HepG2 (cell line): ENCODE measurements around the gene RHOT2. TPM values are rescaled to one million over a fixed set of nuclear protein-coding genes. Genes with fewer than 3 reads are reported as not detected.

Experiments used
- ARNT ChIP-seq: fragments of 450-650 bp; IDR thresholded peaks from 2 replicates; pipeline ENCODE4 v1.6.1; 2017
- ELF4 ChIP-seq: sonication (generic); formaldehyde crosslinking; IDR thresholded peaks from 2 replicates; pipeline ENCODE4 v1.5.0; 2020; ENCODE audit warnings: missing genetic modification reagents, mild to moderate bottlenecking, moderate library complexity, borderline replicate concordance
- HNRNPLL ChIP-seq: fragments of 200-400 bp; formaldehyde crosslinking; IDR thresholded peaks from 2 replicates; pipeline ENCODE4 v1.6.1; 2017; ENCODE audit warnings: mild to moderate bottlenecking, low read depth, low read length; ENCODE audit not compliant: poor library complexity, severe bottlenecking
- HNRNPUL1 ChIP-seq: fragments of 200-400 bp; formaldehyde crosslinking; IDR thresholded peaks from 2 replicates; pipeline ENCODE4 v1.6.1; 2017; ENCODE audit warnings: low read depth, mild to moderate bottlenecking, low read length, moderate library complexity
- MIER2 ChIP-seq: IDR thresholded peaks from 2 replicates; pipeline ENCODE4 v1.6.1; 2016; ENCODE audit warnings: missing biosample characterization, missing genetic modification reagents
- NCOA1 ChIP-seq: sonication (generic); formaldehyde crosslinking; IDR thresholded peaks from 2 replicates; pipeline ENCODE4 v1.9.0; 2021; ENCODE audit warnings: missing genetic modification reagents
- NFKB2 ChIP-seq: sonication (generic); formaldehyde crosslinking; IDR thresholded peaks from 2 replicates; pipeline ENCODE4 v1.4.0; 2020; ENCODE audit warnings: missing genetic modification reagents, borderline replicate concordance
- REL ChIP-seq: sonication (generic); formaldehyde crosslinking; conservative IDR thresholded peaks from 2 replicates; pipeline ENCODE4 v1.8.0; 2022; ENCODE audit warnings: mild to moderate bottlenecking, missing genetic modification reagents, moderate library complexity
- SATB2 ChIP-seq: sonication (generic); formaldehyde crosslinking; IDR thresholded peaks from 2 replicates; pipeline ENCODE4 v1.5.0; 2020; ENCODE audit warnings: missing genetic modification reagents
- SMARCE1 ChIP-seq: fragments of 450-650 bp; IDR thresholded peaks from 2 replicates; pipeline ENCODE4 v1.6.1; 2017; ENCODE audit warnings: borderline replicate concordance
- TAF15 ChIP-seq: fragments of 200-400 bp; formaldehyde crosslinking; IDR thresholded peaks from one replicate; pipeline ENCODE4 v1.6.1; 2018; ENCODE audit warnings: mild to moderate bottlenecking, low read depth, low read length; ENCODE audit not compliant: poor library complexity, severe bottlenecking
- ZBTB38 ChIP-seq: sonication (generic); formaldehyde crosslinking; IDR thresholded peaks from 2 replicates; pipeline ENCODE4 v1.5.1; 2020; ENCODE audit warnings: mild to moderate bottlenecking, missing genetic modification reagents
- ZNF207 ChIP-seq: fragments of 450-650 bp; IDR thresholded peaks from 2 replicates; pipeline ENCODE4 v1.6.1; 2016; ENCODE audit warnings: antibody characterized with exemption, borderline replicate concordance
- ZNF225 ChIP-seq: sonication (generic); formaldehyde crosslinking; IDR thresholded peaks from 2 replicates; pipeline ENCODE4 v1.4.0; 2020; ENCODE audit warnings: mild to moderate bottlenecking, missing genetic modification reagents
- ZNF431 ChIP-seq: sonication (generic); formaldehyde crosslinking; IDR thresholded peaks from 2 replicates; pipeline ENCODE4 v1.9.0; 2022; ENCODE audit warnings: missing genetic modification reagents, low read depth, mild to moderate bottlenecking, borderline replicate concordance
- ZNF558 ChIP-seq: sonication (generic); formaldehyde crosslinking; IDR thresholded peaks from 2 replicates; pipeline ENCODE4 v1.9.0; 2022; ENCODE audit warnings: mild to moderate bottlenecking, missing genetic modification reagents, borderline replicate concordance
- ZNF589 ChIP-seq: sonication (generic); formaldehyde crosslinking; conservative IDR thresholded peaks from 2 replicates; pipeline ENCODE4 v1.8.0; 2022; ENCODE audit warnings: mild to moderate bottlenecking, moderate library complexity, missing genetic modification reagents
- polyA plus RNA-seq, 8 experiments: library from polyadenylated mRNA; depleted of rRNA in 3 of 8; stranded (reverse) in 7 of 8; unstranded in 1 of 8; fragments of >200 nt; fragmentation: Illumina TruSeq in 4 of 8; extraction: Trizol in 4 of 8; gene quantifications; 2 replicates each; pipeline versions ENCODE4 v1.2.1 to v1.2.3, GENCODE V29; 2011 to 2016; ENCODE audit warnings: low read depth in 4 of 8, missing spikeins in 1 of 8, mixed read lengths in 1 of 8; ENCODE audit not compliant: insufficient read depth in 1 of 8
- total RNA-seq, 5 experiments: library from RNA; depleted of rRNA; stranded (reverse); fragments of >200 nt; fragmentation: Illumina TruSeq; extraction: Trizol; gene quantifications; 2 replicates each; pipeline ENCODE4 v1.2.3, GENCODE V29; 2016; ENCODE audit warnings: low read depth in 1 of 5
- TF ChIP-seq, protein P1 (sequence below): sonication (generic); formaldehyde crosslinking; IDR thresholded peaks from 2 replicates; pipeline ENCODE4 v1.4.0; 2020; ENCODE audit warnings: missing genetic modification reagents
- TF ChIP-seq, protein P2 (sequence below): sonication (generic); formaldehyde crosslinking; IDR thresholded peaks from 2 replicates; pipeline ENCODE4 v1.5.1; 2020; ENCODE audit warnings: mild to moderate bottlenecking, missing genetic modification reagents, moderate library complexity
- TF ChIP-seq, protein P3 (sequence below): sonication (generic); formaldehyde crosslinking; IDR thresholded peaks from 2 replicates; pipeline ENCODE4 v1.4.0; 2020; ENCODE audit warnings: missing genetic modification reagents

Gene RHOT2
- total and polyA plus RNA-seq, 2 of the 13 experiments (the other 11 are each of a cell fraction or from before 2014, with no cell fraction given): 63.6 to 76.9 TPM

DNA sequence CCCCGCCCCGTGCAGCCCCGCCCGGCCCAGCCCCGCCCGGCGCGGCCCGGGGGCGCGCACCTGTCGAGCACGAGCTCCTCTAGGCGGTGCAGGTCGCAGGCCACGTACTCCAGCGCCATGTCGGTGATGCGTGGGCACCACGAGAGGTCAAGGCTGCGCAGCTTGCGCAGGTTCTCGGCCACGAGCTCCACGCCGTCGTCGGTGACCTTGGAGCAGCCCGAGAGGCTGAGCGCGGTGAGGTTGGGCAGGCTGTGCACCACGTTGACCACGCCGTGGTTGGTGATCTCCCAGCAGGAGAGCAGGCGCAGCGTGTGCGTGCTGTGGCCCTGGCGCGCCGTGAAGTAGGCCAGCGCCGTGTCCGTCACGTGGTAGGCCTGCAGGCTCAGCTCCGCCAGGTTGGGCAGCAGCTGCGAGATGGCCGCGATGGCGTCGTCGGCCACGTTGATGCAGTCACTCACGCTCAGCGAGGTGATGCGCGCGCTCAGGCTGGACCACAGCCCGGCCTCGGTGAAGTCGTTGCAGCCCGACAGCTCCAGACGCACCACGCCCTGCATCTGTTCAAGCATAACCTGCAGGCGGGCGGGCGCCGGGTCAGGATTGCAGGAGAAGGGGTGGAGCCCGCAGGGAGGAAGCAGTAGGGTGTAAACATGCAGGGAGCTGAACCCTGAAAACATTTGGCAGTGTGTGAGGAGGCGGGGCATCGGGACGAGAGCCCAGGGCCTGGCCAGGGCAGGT lies 27.6 kb downstream of the RHOT2 start (continued):
- TF ChIP-seq, protein P1, sequence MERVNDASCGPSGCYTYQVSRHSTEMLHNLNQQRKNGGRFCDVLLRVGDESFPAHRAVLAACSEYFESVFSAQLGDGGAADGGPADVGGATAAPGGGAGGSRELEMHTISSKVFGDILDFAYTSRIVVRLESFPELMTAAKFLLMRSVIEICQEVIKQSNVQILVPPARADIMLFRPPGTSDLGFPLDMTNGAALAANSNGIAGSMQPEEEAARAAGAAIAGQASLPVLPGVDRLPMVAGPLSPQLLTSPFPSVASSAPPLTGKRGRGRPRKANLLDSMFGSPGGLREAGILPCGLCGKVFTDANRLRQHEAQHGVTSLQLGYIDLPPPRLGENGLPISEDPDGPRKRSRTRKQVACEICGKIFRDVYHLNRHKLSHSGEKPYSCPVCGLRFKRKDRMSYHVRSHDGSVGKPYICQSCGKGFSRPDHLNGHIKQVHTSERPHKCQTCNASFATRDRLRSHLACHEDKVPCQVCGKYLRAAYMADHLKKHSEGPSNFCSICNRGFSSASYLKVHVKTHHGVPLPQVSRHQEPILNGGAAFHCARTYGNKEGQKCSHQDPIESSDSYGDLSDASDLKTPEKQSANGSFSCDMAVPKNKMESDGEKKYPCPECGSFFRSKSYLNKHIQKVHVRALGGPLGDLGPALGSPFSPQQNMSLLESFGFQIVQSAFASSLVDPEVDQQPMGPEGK (CRISPR knock-in tag): peak; percentile 30; the same call in 1 of the 2 replicates
- TF ChIP-seq ZNF558 (CRISPR knock-in tag): peak; percentile 66; the same call in 1 of the 2 replicates
- TF ChIP-seq NFKB2 (CRISPR knock-in tag): peak; percentile 59; the same call in 1 of the 2 replicates
- peak; percentile 85; the same call in 1 of the 2 replicates for TF ChIP-seq ZNF589
- 0 out of 2 replicates have a peak, but pooled peaks have one; percentile 61 for TF ChIP-seq REL (CRISPR knock-in tag)
- peak; percentile 75 for TF ChIP-seq ZBTB38 (CRISPR knock-in tag)
- no peak for TF ChIP-seq ZNF207
- TF ChIP-seq HNRNPUL1: no peak
- peak; percentile 60; the same call in 1 of the 2 replicates for TF ChIP-seq ZNF225 (CRISPR knock-in tag)
- no peak for TF ChIP-seq ELF4 (CRISPR knock-in tag)
- no peak for TF ChIP-seq SATB2 (CRISPR knock-in tag)
- TF ChIP-seq TAF15: no peak
- TF ChIP-seq, protein P2, sequence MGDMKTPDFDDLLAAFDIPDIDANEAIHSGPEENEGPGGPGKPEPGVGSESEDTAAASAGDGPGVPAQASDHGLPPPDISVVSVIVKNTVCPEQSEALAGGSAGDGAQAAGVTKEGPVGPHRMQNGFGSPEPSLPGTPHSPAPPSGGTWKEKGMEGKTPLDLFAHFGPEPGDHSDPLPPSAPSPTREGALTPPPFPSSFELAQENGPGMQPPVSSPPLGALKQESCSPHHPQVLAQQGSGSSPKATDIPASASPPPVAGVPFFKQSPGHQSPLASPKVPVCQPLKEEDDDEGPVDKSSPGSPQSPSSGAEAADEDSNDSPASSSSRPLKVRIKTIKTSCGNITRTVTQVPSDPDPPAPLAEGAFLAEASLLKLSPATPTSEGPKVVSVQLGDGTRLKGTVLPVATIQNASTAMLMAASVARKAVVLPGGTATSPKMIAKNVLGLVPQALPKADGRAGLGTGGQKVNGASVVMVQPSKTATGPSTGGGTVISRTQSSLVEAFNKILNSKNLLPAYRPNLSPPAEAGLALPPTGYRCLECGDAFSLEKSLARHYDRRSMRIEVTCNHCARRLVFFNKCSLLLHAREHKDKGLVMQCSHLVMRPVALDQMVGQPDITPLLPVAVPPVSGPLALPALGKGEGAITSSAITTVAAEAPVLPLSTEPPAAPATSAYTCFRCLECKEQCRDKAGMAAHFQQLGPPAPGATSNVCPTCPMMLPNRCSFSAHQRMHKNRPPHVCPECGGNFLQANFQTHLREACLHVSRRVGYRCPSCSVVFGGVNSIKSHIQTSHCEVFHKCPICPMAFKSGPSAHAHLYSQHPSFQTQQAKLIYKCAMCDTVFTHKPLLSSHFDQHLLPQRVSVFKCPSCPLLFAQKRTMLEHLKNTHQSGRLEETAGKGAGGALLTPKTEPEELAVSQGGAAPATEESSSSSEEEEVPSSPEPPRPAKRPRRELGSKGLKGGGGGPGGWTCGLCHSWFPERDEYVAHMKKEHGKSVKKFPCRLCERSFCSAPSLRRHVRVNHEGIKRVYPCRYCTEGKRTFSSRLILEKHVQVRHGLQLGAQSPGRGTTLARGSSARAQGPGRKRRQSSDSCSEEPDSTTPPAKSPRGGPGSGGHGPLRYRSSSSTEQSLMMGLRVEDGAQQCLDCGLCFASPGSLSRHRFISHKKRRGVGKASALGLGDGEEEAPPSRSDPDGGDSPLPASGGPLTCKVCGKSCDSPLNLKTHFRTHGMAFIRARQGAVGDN (CRISPR knock-in tag): peak; percentile 97
- TF ChIP-seq SMARCE1: no peak
- TF ChIP-seq, protein P3, sequence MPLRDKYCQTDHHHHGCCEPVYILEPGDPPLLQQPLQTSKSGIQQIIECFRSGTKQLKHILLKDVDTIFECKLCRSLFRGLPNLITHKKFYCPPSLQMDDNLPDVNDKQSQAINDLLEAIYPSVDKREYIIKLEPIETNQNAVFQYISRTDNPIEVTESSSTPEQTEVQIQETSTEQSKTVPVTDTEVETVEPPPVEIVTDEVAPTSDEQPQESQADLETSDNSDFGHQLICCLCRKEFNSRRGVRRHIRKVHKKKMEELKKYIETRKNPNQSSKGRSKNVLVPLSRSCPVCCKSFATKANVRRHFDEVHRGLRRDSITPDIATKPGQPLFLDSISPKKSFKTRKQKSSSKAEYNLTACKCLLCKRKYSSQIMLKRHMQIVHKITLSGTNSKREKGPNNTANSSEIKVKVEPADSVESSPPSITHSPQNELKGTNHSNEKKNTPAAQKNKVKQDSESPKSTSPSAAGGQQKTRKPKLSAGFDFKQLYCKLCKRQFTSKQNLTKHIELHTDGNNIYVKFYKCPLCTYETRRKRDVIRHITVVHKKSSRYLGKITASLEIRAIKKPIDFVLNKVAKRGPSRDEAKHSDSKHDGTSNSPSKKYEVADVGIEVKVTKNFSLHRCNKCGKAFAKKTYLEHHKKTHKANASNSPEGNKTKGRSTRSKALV (CRISPR knock-in tag): peak; percentile 99
- peak; percentile 35; the same call in 1 of the 2 replicates for TF ChIP-seq NCOA1
- 0 out of 2 replicates have a peak, but pooled peaks have one; percentile 49 for TF ChIP-seq MIER2 (CRISPR knock-in tag)
- 0 out of 2 replicates have a peak, but pooled peaks have one; percentile 23 for TF ChIP-seq ZNF431 (CRISPR knock-in tag)
- TF ChIP-seq ARNT: no peak
- TF ChIP-seq HNRNPLL: peak; percentile 96
